ENCODE results near the gene NRCAM.

The NRCAM gene

GRCh38 chr7:108246227-108246837, 209.9 kb downstream of the NRCAM start:
- no peak for DNase-seq (ENCODE audit: low spot score)

GRCh38 chr7:108245523-108246226, 210.6 kb downstream of the NRCAM start:
- no peak for DNase-seq (ENCODE audit: low spot score)

- no peak for DNase-seq (ENCODE audit: low spot score)
Measured at GRCh38 chr7:108244110-108244509, 212.1 kb downstream of the NRCAM start.

GRCh38 chr7:108239501-108240225, 216.6 kb downstream of the NRCAM start:
- no peak for DNase-seq (ENCODE audit: low spot score)

- DNase-seq (ENCODE audit: low spot score) = no peak
Measured at GRCh38 chr7:108236681-108237415, 219.4 kb downstream of the NRCAM start.

- no peak for DNase-seq (ENCODE audit: low spot score)
Measured at GRCh38 chr7:108235451-108236061, 220.7 kb downstream of the NRCAM start.

GRCh38 chr7:108234971-108235450, 221.2 kb downstream of the NRCAM start:
- DNase-seq (ENCODE audit: low spot score) = no peak

GRCh38 chr7:108234281-108234680, 222.0 kb downstream of the NRCAM start:
- DNase-seq (ENCODE audit: low spot score) = no peak

GRCh38 chr7:108232076-108232475, 224.2 kb downstream of the NRCAM start:
- DNase-seq (ENCODE audit: low spot score) = no peak

- DNase-seq (ENCODE audit: low spot score) = no peak
Measured at GRCh38 chr7:108231221-108231620, 225.0 kb downstream of the NRCAM start.

- DNase-seq (ENCODE audit: low spot score) = no peak
Measured at GRCh38 chr7:108227366-108227765, 228.9 kb downstream of the NRCAM start.

GRCh38 chr7:108226816-108227299, 229.4 kb downstream of the NRCAM start:
- DNase-seq (ENCODE audit: low spot score) = no peak

GRCh38 chr7:108225531-108226181, 230.6 kb downstream of the NRCAM start:
- DNase-seq (ENCODE audit: low spot score) = no peak

GRCh38 chr7:108224387-108224786, 231.8 kb downstream of the NRCAM start:
- no peak for DNase-seq (ENCODE audit: low spot score)

- DNase-seq (ENCODE audit: low spot score) = no peak
Measured at GRCh38 chr7:108222236-108222892, 233.9 kb downstream of the NRCAM start.

GRCh38 chr7:108211382-108212201, 244.6 kb downstream of the NRCAM start:
- peak; percentile 73 for DNase-seq (ENCODE audit: low spot score)

- no peak for DNase-seq (ENCODE audit: low spot score)
Measured at GRCh38 chr7:108210796-108211195, 245.4 kb downstream of the NRCAM start.

- DNase-seq (ENCODE audit: low spot score) = no peak
Measured at GRCh38 chr7:108205311-108205710, 250.9 kb downstream of the NRCAM start.

- DNase-seq (ENCODE audit: low spot score) = peak; percentile 31
Measured at GRCh38 chr7:108204281-108204796, 251.9 kb downstream of the NRCAM start.

Measured in NAMALWA (cell line).